CD4-positive, alpha-beta T cell treated with Interleukin-21 for 1 hour (primary cell): Measurements from ENCODE around the gene ERF.

Source experiments
- DNase-seq: peaks from one replicate; pipeline ENCODE4 v3.0.0-alpha.2; 2020

ERF gene

GRCh38 chr19:42235181-42235580 lies 19.7 kb downstream of the ERF start:
- no peak for DNase-seq

- no peak for DNase-seq
These were observed 20.6 kb downstream of the ERF start for GRCh38 chr19:42234364-42234763.

- no peak for DNase-seq
These were observed 21.1 kb downstream of the ERF start for GRCh38 chr19:42233678-42234292.

GRCh38 chr19:42233106-42233505 lies 21.8 kb downstream of the ERF start:
- no peak for DNase-seq

GRCh38 chr19:42232435-42232834 lies 22.5 kb downstream of the ERF start:
- DNase-seq, result no peak

- no peak for DNase-seq
These were observed 24.4 kb downstream of the ERF start for GRCh38 chr19:42230571-42230970.

- no peak for DNase-seq
These were observed 25.0 kb downstream of the ERF start for GRCh38 chr19:42229855-42230351.

GRCh38 chr19:42229301-42229854 lies 25.6 kb downstream of the ERF start:
- no peak for DNase-seq

- DNase-seq, result no peak
These were observed 26.3 kb downstream of the ERF start for GRCh38 chr19:42228641-42229040.

GRCh38 chr19:42226886-42227285 lies 28.0 kb downstream of the ERF start:
- DNase-seq, result no peak

- DNase-seq, result no peak
These were observed 29.1 kb downstream of the ERF start for GRCh38 chr19:42225718-42226292.

GRCh38 chr19:42224940-42225717 lies 29.8 kb downstream of the ERF start:
- DNase-seq, result no peak

GRCh38 chr19:42220751-42221097 lies 34.2 kb downstream of the ERF start:
- DNase-seq, result no peak

- DNase-seq, result peak; percentile 98
These were observed 34.8 kb downstream of the ERF start, which contains the start of gene ZNF526 for GRCh38 chr19:42219812-42220750. TSS of gene ZNF526 (plus strand) at chr19:42220312. CDS start at chr19:42224404, 4,092 bp downstream.

GRCh38 chr19:42217520-42218437 lies 37.1 kb downstream of the ERF start, which contains the start of gene DEDD2:
TSS of gene DEDD2 (minus strand) at chr19:42217677. CDS start at chr19:42217007, 670 bp downstream.
- DNase-seq, result peak; percentile 100

- no peak for DNase-seq
These were observed 38.0 kb downstream of the ERF start for GRCh38 chr19:42216653-42217519.

- no peak for DNase-seq
These were observed 40.0 kb downstream of the ERF start for GRCh38 chr19:42214810-42215485.

- DNase-seq, result no peak
These were observed 42.0 kb downstream of the ERF start for GRCh38 chr19:42212886-42213285.

GRCh38 chr19:42208612-42209011 lies 46.3 kb downstream of the ERF start:
- no peak for DNase-seq
